DOHH2 (cell line): ENCODE measurements around the gene CR1L.
"Not testable (repeated sequence)": the region's sequence is repeated elsewhere in the genome, so short reads cannot be mapped to it uniquely, and the experiment has no call there.

Source experiments
- CTCF ChIP-seq: fragments of 200-600 bp; sonication (generic); IDR thresholded peaks from one replicate; pipeline ENCODE4 v1.5.1; 2014; ENCODE audit warnings: antibody characterized with exemption, mild to moderate bottlenecking, low read depth, low read length; ENCODE audit not compliant: poor library complexity, severe bottlenecking
- EZH2phosphoT487 ChIP-seq: fragments of 200-600 bp; sonication (generic); IDR thresholded peaks from 2 replicates; pipeline ENCODE4 v1.6.1; 2017; ENCODE audit warnings: borderline replicate concordance, mild to moderate bottlenecking, antibody characterized with exemption, low read length, moderate library complexity, mixed read lengths

GRCh38 chr1:207635569-207636186 is 9.3 kb upstream of the CR1L start:
- TF ChIP-seq CTCF, EZH2phosphoT487: not testable (repeated sequence)
